ENCODE data around the gene DRAP1. TPM values are rescaled to one million over a fixed set of nuclear protein-coding genes. Genes with fewer than 3 reads are reported as not detected.

Gene DRAP1
- total RNA-seq, 1 donor from 2014 or later, result 59.2 TPM

DNA sequence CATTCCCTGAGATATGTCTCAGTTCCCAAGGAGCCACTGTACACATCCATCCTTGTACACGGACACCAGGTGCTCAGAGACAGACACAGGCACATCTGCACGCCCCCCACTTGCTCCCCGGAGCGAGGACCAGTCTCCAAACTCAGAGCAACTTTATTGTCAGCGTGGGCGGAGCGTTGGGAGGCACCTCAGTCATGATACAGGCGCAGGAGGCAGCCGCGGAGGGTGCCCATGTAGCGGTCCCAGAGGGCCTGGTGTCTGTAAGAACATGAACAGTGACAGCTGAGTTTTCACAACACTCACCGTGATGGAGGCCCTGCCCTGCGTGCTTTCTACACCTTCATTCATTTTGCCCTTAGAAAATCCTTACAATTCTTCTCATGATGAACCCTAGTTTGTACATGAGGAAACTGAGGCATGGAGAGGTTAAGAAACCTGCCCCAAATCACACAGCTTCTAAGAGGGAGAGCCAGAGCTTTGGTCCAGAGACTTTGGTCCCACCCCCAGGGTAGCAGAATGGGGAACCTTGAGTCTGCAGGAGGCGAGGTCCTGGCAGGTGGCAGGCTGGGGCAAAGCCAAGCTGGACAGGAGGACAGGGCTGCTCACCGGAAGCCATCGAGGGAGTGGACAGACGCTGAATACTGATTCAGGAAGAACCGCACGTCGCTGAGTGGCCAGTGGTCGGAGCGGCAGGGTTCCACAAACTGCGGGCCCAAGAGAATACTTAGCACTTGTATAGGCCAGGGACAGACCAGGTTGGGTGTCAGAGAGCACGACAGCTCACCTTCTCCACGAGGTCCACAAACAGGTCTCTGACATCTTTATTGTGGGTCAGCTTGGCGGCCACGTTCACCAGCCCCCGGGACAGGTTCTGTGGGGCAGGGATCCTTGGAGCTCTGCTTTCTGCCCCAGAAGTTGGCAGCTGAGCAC lies 35.2 kb upstream of the DRAP1 start:
- H3K36me3 ChIP-seq, result peaks cover 0 to 37% of the 10 kb centered on the region in 2 donors
- H3K27ac ChIP-seq, result peak overlapping the region; percentile 33
- DNase-seq (ENCODE audit: extremely low spot score in 2 of 2), result no peak

DNA sequence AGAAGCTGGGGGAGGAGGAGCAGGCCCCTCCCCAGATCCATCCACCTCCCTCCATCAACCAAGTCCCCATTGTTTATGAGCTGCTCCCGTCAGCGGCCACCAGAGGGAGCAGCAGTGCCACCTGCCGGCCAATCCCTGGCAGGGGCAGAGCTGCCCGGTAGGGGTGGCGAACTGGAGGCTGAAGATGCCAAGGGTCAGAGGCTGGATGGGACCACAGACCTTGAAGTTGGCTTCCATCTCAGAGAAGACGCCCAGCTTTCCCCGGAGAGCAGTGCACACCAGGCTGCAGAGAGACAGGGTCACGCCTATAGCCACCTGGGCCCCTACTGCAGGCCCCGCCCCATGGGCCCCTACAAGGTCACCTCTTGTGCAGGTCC lies 34.5 kb upstream of the DRAP1 start:
- DNase-seq (ENCODE audit: extremely low spot score in 2 of 2), result no peak
- Histone ChIP-seq H3K27ac (peak overlapping the region; percentile 33), H3K4me3 (no peak overlapping the region), H3K9me3 (no peaks in the 10 kb centered on the region), H3K27me3 (no peaks in the 10 kb centered on the region), H3K4me1 (peaks cover 41% of the 10 kb centered on the region), H3K36me3 (peaks cover 0 to 37% of the 10 kb centered on the region in 2 donors)
- intact Hi-C loops (cut with DNase I), result loop anchor here (5.0 kb wide), 3 partner anchors 33 to 118 kb away; partner anchors contain the start of genes BANF1, C11orf68, DRAP1 and EIF1AD
- TF ChIP-seq POLR2A (IDR thresholded peaks at IDR 0.05), result no peak
- TF ChIP-seq CTCF (IDR thresholded peaks at IDR 0.05), result peak; percentile 95 to 99 (median 95)
- peak; percentile 50 to 75 for TF ChIP-seq POLR2AphosphoS5 (IDR thresholded peaks at IDR 0.05; ENCODE audit: insufficient read depth in 1 of 2, low read depth in 1 of 2)

More for the DNA sequence above, 35.2 kb upstream of the DRAP1 start:
- no peaks in the 10 kb centered on the region for H3K27me3 ChIP-seq
- H3K9me3 ChIP-seq, result no peaks in the 10 kb centered on the region
- no peak overlapping the region for H3K4me3 ChIP-seq
- peaks cover 34% of the 10 kb centered on the region for H3K4me1 ChIP-seq
- intact Hi-C loops (cut with DNase I), result loop anchor here (5.0 kb wide), 1 partner anchor 33 kb away; the partner anchor contains the start of genes C11orf68 and DRAP1
- TF ChIP-seq POLR2AphosphoS5 (IDR thresholded peaks at IDR 0.05; ENCODE audit: insufficient read depth in 1 of 2, low read depth in 1 of 2), result no peak
- TF ChIP-seq CTCF (IDR thresholded peaks at IDR 0.05), result no peak
- no peak for TF ChIP-seq POLR2A (IDR thresholded peaks at IDR 0.05)

DNA sequence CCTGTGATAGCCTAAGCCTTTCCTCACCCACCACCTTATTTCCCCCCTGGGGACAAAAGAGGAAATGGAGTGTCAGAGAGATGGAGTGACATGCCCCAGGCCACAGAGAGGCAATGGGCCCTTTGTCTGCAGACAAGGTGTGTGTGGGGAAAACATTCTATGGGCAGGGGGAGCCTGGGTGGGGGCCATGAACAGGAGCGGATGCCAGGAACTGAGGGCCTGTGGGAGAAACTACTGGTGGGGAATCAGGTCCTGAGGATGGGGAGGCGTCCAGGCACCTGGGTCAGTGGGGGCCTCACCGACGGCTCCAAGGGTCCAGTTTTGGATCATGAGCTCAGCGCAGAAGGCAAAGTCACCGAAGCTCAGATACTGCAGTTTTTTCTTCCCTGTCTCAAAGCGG lies 34.0 kb upstream of the DRAP1 start:
- Histone ChIP-seq H3K27me3 (no peaks in the 10 kb centered on the region), H3K36me3 (peaks cover 0 to 37% of the 10 kb centered on the region in 2 donors), H3K4me3 (no peak overlapping the region), H3K4me1 (peaks cover 46% of the 10 kb centered on the region), H3K9me3 (no peaks in the 10 kb centered on the region), H3K27ac (peak overlapping the region; percentile 33)
- DNase-seq (ENCODE audit: extremely low spot score in 2 of 2), result no peak
- intact Hi-C loops (cut with DNase I), result loop anchor here (5.0 kb wide), 2 partner anchors 102 to 117 kb away; partner anchors contain the start of genes BANF1 and EIF1AD
- TF ChIP-seq POLR2AphosphoS5 (IDR thresholded peaks at IDR 0.05; ENCODE audit: insufficient read depth in 1 of 2, low read depth in 1 of 2) (no peak), CTCF (IDR thresholded peaks at IDR 0.05) (no peak), POLR2A (IDR thresholded peaks at IDR 0.05) (no peak)

DNA sequence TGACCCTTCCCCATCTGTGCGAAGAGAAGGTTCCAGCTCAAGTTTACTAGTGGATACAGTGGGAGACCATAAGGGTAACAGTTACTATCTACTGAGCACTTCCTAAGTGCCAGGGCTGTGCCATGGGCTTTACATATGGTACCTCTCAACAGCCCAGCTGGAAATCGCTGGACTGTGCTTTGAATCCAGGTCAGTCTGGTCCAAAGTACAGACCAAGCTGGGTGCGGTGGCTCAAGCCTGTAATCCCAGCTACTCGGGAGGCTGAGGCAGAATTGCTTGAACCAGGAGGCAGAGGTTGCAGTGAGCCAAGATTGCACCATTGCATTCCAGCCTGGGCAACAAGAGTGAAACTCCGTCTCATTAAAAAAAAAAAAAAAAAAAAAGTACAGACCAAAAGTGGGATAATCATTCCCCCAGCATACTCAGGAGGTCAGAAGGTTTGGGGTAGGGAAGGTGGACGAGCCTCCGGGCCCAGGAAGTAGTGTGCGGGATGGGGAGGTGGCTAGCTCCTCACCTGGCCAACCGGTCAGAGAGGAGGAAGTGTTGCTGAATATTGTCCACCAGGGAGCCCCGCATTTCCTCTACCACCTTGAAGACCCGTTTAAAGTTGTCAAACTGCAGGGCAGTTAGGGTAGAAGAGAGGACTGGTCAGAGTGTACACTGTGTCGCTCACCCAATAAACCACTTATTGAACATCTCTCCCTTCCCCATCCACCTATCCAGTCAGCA lies 33.3 kb upstream of the DRAP1 start:
- TF ChIP-seq POLR2A (IDR thresholded peaks at IDR 0.05), result no peak
- no peak for TF ChIP-seq POLR2AphosphoS5 (IDR thresholded peaks at IDR 0.05; ENCODE audit: insufficient read depth in 1 of 2, low read depth in 1 of 2)
- no peak for TF ChIP-seq CTCF (IDR thresholded peaks at IDR 0.05)
- Histone ChIP-seq H3K9me3 (no peaks in the 10 kb centered on the region), H3K4me3 (no peak overlapping the region), H3K27me3 (no peaks in the 10 kb centered on the region), H3K36me3 (peaks cover 0 to 37% of the 10 kb centered on the region in 2 donors), H3K27ac (no peak overlapping the region), H3K4me1 (peaks cover 47% of the 10 kb centered on the region)
- DNase-seq (ENCODE audit: extremely low spot score in 2 of 2), result no peak
- intact Hi-C loops (cut with DNase I), result loop anchor here (5.0 kb wide), 2 partner anchors 101 to 116 kb away; partner anchors contain the start of genes BANF1 and EIF1AD
